Endodermal cell (in vitro differentiated cells): ENCODE measurements around the gene TMEM18. TPM values are rescaled to one million over a fixed set of nuclear protein-coding genes. Genes with fewer than 3 reads are reported as not detected.

Experiments
- DNase-seq: peaks from one replicate; pipeline ENCODE4 v3.0.0-alpha.2; 2017
- H3K27ac ChIP-seq: 2 replicates; pipeline ENCODE4 v1.5.1; 2013; ENCODE audit warnings: mild to moderate bottlenecking, low read depth, low read length, moderate library complexity
- H3K27me3 ChIP-seq: 2 replicates; pipeline ENCODE4 v1.6.1; 2013; ENCODE audit warnings: mild to moderate bottlenecking, low read length, moderate library complexity; ENCODE audit not compliant: insufficient read depth, control insufficient read depth, poor library complexity, severe bottlenecking
- H3K36me3 ChIP-seq: 2 replicates; pipeline ENCODE4 v1.7.0; 2013; ENCODE audit warnings: mild to moderate bottlenecking, low read length, moderate library complexity; ENCODE audit not compliant: control insufficient read depth, insufficient read depth
- H3K4me1 ChIP-seq: one replicate; pipeline ENCODE4 v1.7.0; 2013; ENCODE audit warnings: low read length; ENCODE audit not compliant: control insufficient read depth, insufficient read depth
- H3K4me3 ChIP-seq: 2 replicates; pipeline ENCODE4 v1.5.1; 2013; ENCODE audit warnings: mild to moderate bottlenecking, low read length, moderate library complexity
- H3K9ac ChIP-seq: 2 replicates; pipeline ENCODE4 v1.6.1; 2013; ENCODE audit warnings: mild to moderate bottlenecking, low read length, moderate library complexity; ENCODE audit not compliant: poor library complexity, severe bottlenecking; ENCODE audit errors: extremely low read depth
- H3K9me3 ChIP-seq: 2 replicates; pipeline ENCODE4 v1.6.1; 2013; ENCODE audit warnings: mild to moderate bottlenecking, low read length, moderate library complexity; ENCODE audit not compliant: control insufficient read depth
- H3K27ac Mint-ChIP-seq: 2 replicates; pipeline ENCODE4 v1.8.0; 2020; ENCODE audit warnings: mixed read lengths
- H3K27me3 Mint-ChIP-seq: 2 replicates; pipeline ENCODE4 v1.8.0; 2021; ENCODE audit warnings: mild to moderate bottlenecking, mixed read lengths; ENCODE audit not compliant: insufficient read depth
- H3K36me3 Mint-ChIP-seq: 2 replicates; pipeline ENCODE4 v1.8.0; 2020; ENCODE audit warnings: low read depth, mixed read lengths
- H3K4me1 Mint-ChIP-seq: 2 replicates; pipeline ENCODE4 v1.8.0; 2020; ENCODE audit warnings: mixed read lengths
- H3K4me3 Mint-ChIP-seq: 2 replicates; pipeline ENCODE4 v1.8.0; 2020; ENCODE audit warnings: mild to moderate bottlenecking, moderate library complexity, mixed read lengths
- H3K9me3 Mint-ChIP-seq: 2 replicates; pipeline ENCODE4 v1.8.0; 2020; ENCODE audit warnings: mild to moderate bottlenecking, mixed read lengths
- CTCF ChIP-seq: fragments of 200-600 bp; sonication (generic); conservative IDR thresholded peaks from 2 replicates; pipeline ENCODE4 v1.5.0; 2021; ENCODE audit warnings: antibody characterized with exemption, mild to moderate bottlenecking
- WGBS, 2 experiments: methylation state at CpG; one replicate each; pipeline versions ENCODE4 v1.1.5 to v1.1.7; 2013; ENCODE audit warnings: missing lambda C conversion rate in 2 of 2, mixed read lengths in 1 of 2; ENCODE audit not compliant: insufficient coverage in 1 of 2, insufficient read length in 1 of 2; 5-methylcytosine and 5-hydroxymethylcytosine counted together
- total RNA-seq, 2 donors: library from RNA; stranded (reverse); fragmentation: NEBNext Ultra II Directional in 1 of 2; extraction: Animal tissue kit (Norgen Biotek cat#: 25700) in 1 of 2; gene quantifications; 2 replicates in 1 of 2; 3 replicates in 1 of 2; pipeline ENCODE4 v1.2.1, GENCODE V29; 2021

Gene TMEM18
- total RNA-seq, 2 donors from 2014 or later = 19.9 to 20.1 TPM

DNA sequence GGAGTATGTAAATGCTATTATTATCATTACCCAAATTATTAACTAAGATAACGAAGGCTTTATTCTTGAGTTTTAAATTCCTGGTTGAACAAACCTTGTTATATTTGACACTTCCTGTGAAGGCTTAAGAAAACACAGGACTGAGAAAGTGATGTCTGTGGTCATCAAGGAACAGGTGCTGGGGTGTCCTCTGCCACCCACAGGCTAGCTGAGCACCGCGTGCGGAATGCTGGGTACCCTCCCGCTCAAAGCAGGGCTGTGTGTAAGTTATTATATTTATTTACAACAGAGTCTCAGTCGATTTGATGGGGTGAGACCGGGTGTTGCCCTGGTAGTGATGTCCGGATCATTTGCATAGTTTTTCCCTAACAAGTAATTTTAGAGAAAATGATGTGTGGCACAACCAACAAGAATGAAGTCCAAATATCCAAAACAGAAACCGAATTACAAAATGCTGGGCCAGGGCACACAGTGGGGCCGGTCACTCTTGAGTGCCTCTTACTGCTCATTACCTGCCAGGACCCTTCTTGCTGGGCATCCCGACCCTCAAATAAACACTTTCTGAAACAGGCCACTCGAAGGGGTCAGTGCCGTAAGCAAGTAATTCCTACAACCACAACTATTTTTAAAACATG, 49.2 kb downstream of the TMEM18 start:
- no peak for TF ChIP-seq CTCF
- Mint-ChIP-seq H3K4me1 (no peaks in the 10 kb centered on the region), H3K27ac (no peak overlapping the region), H3K36me3 (no peaks in the 10 kb centered on the region), H3K4me3 (no peak overlapping the region), H3K27me3 (no peaks in the 10 kb centered on the region), H3K9me3 (peaks cover under 1% of the 10 kb centered on the region)
- H3K27me3 ChIP-seq = no peaks in the 10 kb centered on the region
- H3K4me3 ChIP-seq = no peak overlapping the region
- H3K27ac ChIP-seq = no peak overlapping the region
- no peaks in the 10 kb centered on the region for H3K9me3 ChIP-seq
- no peak for DNase-seq
- H3K4me1 ChIP-seq = no peaks in the 10 kb centered on the region
- 94 to 95% methylated on average over 4 to 13 of the region's 13 CpGs for WGBS, 2 experiments
- H3K36me3 ChIP-seq = no peaks in the 10 kb centered on the region
- no peak overlapping the region for H3K9ac ChIP-seq

DNA sequence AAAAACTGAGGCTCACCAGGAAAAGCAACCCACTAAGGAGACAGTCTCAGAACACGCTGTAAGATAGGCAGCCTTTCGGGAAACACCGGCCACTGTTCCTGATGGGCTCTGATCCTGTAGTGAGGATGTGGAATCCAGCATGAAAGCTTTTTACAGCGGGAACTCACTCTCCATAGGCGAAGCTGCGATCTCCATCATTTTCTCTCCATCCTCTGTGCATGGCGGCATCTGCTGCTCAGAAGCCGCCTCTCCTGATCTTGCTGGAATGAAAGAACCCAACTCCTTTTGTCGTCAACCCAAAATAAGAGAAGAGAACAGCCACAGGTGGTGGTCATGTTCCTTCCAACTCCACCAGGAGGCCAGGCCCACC, 49.9 kb downstream of the TMEM18 start:
- WGBS, 2 experiments = 92 to 93% methylated on average over 6 to 9 of the region's 9 CpGs
- DNase-seq = peak; percentile 24
- no peak overlapping the region for H3K4me3 Mint-ChIP-seq

DNA sequence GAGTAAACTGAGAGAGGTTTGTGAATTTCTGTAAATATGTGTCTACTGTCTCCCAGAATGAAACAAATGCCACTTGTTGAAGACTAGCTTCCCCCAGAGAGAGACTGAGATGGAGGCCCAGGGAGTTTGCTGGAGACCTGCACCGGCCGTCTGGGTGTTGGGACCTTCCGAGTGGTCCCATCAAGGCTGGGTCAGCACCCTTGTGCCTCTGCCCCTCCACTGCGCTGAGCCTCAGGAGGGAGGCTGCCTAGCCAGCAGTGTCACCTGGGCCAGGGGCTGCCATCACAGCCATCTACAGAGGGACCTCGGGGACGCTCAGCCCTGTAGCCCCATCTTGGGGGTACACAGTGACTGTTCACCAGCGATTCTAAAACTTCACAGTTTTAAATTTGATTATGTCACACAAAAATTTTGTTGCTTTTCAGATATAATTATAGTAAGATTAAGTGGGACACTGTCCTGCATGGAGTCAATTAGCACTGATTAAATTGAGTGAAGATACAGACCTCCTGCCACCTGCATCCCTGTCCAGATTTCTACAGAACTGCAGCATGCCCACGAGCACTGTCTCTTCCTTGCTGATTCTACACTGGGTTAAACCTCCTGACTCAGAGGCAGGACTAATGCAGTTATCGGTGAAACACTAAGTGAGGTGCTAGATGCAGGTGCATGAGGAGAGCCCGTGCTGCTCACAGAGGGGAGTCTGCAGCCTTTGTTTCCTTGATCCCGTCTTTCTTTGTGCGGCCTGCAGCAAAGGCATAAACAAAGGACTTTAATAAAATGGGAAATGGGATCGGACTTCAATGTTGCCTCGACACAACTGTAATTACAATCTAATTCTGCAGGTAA, 50.5 kb downstream of the TMEM18 start:
- DNase-seq = peak; percentile 39
- Mint-ChIP-seq H3K4me1 (no peaks in the 10 kb centered on the region), H3K9me3 (no peaks in the 10 kb centered on the region), H3K27ac (peak overlapping the region; percentile 67), H3K27me3 (no peaks in the 10 kb centered on the region), H3K4me3 (no peak overlapping the region), H3K36me3 (no peaks in the 10 kb centered on the region)
- no peak overlapping the region for H3K27ac ChIP-seq
- no peaks in the 10 kb centered on the region for H3K36me3 ChIP-seq
- no peaks in the 10 kb centered on the region for H3K27me3 ChIP-seq
- H3K4me1 ChIP-seq = no peaks in the 10 kb centered on the region
- H3K9me3 ChIP-seq = no peaks in the 10 kb centered on the region
- 59 to 82% methylated on average over 5 to 14 of the region's 14 CpGs for WGBS, 2 experiments
- H3K4me3 ChIP-seq = no peak overlapping the region
- H3K9ac ChIP-seq = no peak overlapping the region
- no peak for TF ChIP-seq CTCF

More for the DNA sequence above, 49.9 kb downstream of the TMEM18 start:
- H3K4me3 ChIP-seq = no peak overlapping the region
- H3K4me1 Mint-ChIP-seq = no peaks in the 10 kb centered on the region
- no peaks in the 10 kb centered on the region for H3K36me3 Mint-ChIP-seq
- no peaks in the 10 kb centered on the region for H3K9me3 ChIP-seq
- no peaks in the 10 kb centered on the region for H3K27me3 Mint-ChIP-seq
- peak; percentile 43 for TF ChIP-seq CTCF
- no peaks in the 10 kb centered on the region for H3K27me3 ChIP-seq
- H3K4me1 ChIP-seq = no peaks in the 10 kb centered on the region
- no peaks in the 10 kb centered on the region for H3K36me3 ChIP-seq
- H3K27ac ChIP-seq = no peak overlapping the region
- peak overlapping the region; percentile 67 for H3K27ac Mint-ChIP-seq
- no peaks in the 10 kb centered on the region for H3K9me3 Mint-ChIP-seq
- H3K9ac ChIP-seq = no peak overlapping the region
